ENCODE data around the gene GRK5.

GRCh38 chr10:119391440-119392251, 184.3 kb downstream of the GRK5 start:
- TF ChIP-seq TBL1XR1 (IDR thresholded peaks at IDR 0.05; ENCODE audit: low read length in 2 of 2) (no peak), ZNF23 (CRISPR knock-in tag; IDR thresholded peaks at IDR 0.05) (no peak), ZBED1 (IDR thresholded peaks at IDR 0.05) (no peak), CBX8 (IDR thresholded peaks at IDR 0.05; ENCODE audit: borderline replicate concordance, extremely low read depth, low read depth, low read length, poor library complexity, severe bottlenecking) (no peak), ZBTB33 (CRISPR knock-in tag; IDR thresholded peaks at IDR 0.05) (peak; percentile 84), KDM1A (IDR thresholded peaks at IDR 0.05) (no peak)
- TF ChIP-seq, protein P1, sequence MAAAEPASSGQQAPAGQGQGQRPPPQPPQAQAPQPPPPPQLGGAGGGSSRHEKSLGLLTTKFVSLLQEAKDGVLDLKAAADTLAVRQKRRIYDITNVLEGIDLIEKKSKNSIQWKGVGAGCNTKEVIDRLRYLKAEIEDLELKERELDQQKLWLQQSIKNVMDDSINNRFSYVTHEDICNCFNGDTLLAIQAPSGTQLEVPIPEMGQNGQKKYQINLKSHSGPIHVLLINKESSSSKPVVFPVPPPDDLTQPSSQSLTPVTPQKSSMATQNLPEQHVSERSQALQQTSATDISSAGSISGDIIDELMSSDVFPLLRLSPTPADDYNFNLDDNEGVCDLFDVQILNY (CRISPR knock-in tag; IDR thresholded peaks at IDR 0.05), result no peak
- TF ChIP-seq, protein P2, sequence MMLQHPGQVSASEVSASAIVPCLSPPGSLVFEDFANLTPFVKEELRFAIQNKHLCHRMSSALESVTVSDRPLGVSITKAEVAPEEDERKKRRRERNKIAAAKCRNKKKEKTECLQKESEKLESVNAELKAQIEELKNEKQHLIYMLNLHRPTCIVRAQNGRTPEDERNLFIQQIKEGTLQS (IDR thresholded peaks at IDR 0.05), result peak; percentile 62
- TF ChIP-seq, protein P2 (CRISPR knock-in tag; conservative IDR thresholded peaks at IDR 0.05), result no peak
- TF ChIP-seq, protein P3, sequence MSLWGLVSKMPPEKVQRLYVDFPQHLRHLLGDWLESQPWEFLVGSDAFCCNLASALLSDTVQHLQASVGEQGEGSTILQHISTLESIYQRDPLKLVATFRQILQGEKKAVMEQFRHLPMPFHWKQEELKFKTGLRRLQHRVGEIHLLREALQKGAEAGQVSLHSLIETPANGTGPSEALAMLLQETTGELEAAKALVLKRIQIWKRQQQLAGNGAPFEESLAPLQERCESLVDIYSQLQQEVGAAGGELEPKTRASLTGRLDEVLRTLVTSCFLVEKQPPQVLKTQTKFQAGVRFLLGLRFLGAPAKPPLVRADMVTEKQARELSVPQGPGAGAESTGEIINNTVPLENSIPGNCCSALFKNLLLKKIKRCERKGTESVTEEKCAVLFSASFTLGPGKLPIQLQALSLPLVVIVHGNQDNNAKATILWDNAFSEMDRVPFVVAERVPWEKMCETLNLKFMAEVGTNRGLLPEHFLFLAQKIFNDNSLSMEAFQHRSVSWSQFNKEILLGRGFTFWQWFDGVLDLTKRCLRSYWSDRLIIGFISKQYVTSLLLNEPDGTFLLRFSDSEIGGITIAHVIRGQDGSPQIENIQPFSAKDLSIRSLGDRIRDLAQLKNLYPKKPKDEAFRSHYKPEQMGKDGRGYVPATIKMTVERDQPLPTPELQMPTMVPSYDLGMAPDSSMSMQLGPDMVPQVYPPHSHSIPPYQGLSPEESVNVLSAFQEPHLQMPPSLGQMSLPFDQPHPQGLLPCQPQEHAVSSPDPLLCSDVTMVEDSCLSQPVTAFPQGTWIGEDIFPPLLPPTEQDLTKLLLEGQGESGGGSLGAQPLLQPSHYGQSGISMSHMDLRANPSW (CRISPR knock-in tag; IDR thresholded peaks at IDR 0.05), result no peak

Measured in K562 (cell line).